ENCODE measurements around the gene AKIP1.
"Not testable (repeated sequence)": the region's sequence is repeated elsewhere in the genome, so short reads cannot be mapped to it uniquely, and the experiment has no call there.

The AKIP1 gene, protein sequence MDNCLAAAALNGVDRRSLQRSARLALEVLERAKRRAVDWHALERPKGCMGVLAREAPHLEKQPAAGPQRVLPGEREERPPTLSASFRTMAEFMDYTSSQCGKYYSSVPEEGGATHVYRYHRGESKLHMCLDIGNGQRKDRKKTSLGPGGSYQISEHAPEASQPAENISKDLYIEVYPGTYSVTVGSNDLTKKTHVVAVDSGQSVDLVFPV

DNA sequence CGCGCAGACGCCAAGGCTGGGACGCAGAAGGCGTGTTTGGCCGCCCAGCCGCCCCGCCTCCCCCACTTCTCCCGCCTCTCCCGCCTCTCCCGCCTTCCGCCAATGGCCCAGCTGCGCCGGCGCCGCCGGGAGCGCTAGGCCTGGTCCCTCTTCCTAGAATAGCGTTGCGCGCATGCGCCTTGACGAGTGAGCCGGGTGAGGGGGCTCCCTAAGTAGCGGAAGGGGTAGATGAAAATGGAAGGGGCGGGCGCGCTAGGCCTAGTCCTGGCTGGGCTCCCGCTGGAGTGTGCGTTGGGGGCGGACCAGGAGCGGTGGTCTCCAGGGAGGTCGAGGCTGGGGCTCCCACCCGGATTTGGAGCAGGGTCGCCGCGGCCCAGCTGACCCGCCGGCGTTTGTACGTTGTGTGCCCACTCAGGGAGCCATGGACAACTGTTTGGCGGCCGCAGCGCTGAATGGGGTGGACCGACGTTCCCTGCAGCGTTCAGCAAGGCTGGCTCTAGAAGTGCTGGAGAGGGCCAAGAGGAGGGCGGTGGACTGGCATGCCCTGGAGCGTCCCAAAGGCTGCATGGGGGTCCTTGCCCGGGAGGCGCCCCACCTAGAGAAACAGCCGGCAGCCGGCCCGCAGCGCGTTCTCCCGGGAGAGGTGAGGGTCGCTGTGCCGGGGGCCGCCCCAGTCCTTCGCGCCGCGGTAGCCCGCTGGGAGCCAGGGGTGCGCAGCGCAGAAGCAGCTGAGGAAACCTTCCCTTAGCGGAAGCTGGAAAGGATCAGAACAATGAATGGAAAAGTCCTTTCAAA lies at the start of gene AKIP1:
Gene AKIP1 (plus strand): TSS at position 161 of the 795 bp plus-strand sequence. CDS start 261 bp downstream, at position 422.
- DNase-seq: peak; percentile 47

DNA sequence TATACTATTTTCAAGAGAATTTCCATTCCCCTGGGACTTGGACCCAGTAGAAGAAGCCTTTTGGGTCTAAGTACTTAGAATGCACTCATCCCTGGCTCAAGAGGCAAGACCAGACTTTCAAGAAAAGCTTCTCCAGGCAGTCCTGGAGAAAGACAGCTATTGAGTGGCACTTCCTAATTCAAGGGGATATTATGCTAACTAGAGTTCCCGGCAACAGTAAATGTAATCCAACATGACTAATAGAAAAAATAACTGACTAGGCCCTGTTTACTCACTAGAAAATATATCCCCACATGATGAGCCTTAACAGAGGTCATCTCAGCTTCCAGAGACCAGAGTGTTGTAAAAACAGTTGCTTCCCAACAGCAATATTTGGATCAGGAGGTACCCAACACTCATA lies 47.2 kb upstream of the AKIP1 start:
- DNase-seq: no peak

DNA sequence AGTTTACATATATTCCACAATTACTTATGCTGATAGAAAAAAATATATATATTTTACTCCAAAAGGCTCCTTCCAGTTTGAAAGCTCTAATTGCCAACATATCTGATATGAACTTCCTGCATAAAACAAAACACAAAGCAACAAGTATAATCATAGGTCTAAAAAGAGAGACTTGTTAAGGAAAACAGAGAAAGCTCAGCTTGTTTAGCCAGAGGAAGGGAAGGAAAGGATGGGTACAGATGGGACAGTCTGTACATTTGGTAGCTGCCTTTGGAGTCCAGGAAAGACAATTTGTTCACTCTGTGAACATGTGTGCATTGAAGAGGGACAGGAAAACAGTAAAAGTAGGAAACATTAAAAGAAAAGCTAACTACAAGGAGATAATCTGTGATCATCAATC lies 45.7 kb upstream of the AKIP1 start:
- DNase-seq: no peak

DNA sequence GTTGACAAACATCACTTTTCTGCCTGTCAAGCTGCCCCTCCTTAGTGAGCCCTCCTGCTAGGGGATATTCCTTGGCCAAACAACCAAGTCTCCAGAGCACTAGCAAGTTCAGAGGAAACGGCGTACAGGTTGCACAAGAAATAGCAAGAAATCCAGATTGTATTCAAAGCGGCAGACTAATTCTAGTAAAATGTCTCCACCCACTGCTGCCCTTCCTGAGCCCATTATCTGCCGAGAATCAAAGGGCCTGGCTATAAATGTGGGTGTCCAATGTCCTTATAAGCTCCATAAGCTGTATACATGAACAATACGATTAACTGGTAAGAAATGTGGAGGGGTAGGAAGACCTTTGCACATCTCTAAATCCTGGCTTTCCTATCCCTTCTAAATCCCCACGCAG lies 44.0 kb upstream of the AKIP1 start:
- no peak for DNase-seq

DNA sequence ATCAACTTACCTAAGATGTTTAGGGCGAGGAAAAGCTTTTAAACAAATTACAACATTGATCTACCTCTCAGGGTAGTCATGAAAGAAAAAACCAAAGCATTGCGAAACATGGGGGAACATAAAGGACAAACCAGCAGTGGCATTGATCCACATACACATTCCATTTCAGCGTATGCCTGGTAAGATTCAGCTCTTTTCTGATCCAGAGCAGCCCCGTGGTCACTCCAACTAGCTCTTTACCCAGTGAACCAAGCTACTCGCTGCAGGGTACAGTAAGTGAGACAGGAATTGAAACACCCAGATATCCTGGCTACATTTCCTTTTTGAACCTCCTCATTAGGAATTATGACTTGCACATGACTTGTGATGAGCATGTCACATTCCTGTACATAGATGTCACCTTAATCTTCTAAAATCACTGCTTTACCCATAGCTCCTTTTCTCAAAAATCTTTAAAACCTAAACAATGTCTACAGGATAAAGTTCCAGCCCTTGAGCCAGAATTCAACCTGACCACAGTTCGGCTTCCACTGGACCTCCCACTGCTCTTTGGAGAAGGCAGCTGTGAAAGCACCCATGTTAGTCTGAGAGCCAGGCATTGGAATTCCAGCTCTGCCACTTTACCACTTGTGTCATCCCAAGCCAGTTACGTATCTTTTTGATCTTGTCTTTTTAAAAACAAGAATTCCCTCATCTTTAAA lies 42.9 kb upstream of the AKIP1 start:
- no peak for DNase-seq

DNA sequence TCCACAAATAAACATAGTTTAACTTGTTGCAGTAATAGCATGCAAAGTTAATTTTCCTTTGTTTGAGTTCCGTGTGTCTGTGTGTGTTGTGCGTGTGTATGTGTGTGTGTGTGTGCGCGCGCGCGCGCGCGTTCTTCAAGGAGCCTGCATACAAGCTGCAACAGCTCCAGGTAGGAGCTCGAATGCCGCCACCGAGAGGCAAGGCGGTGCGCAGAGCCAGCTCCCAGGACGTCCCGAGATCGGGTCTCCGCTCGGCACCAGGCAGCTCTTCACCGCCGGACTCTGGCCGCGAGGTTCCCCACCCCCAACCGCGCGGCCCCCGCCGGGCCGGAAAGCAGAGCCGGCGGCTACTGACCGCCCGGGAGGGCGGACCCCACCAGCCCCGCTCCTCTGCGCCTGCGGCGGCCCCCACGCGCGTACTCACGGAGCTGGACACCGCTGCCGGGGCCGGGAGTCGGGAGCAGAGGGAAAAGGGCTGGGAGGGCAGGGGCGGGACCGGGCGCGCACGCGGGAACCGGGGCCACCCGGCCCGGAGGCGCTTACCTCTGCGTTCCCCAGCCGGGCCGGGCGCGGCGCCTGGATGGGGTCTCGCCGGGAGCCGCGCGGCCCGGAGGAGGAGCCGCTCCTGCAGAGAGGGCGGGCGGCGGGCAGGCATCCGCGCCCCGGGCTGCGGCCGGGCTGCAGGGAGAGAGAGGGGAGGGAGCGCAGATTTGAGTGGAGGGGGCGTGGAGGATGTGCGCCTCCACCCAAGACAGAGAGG lies 40.4 kb upstream of the AKIP1 start:
- no peak for DNase-seq

DNA sequence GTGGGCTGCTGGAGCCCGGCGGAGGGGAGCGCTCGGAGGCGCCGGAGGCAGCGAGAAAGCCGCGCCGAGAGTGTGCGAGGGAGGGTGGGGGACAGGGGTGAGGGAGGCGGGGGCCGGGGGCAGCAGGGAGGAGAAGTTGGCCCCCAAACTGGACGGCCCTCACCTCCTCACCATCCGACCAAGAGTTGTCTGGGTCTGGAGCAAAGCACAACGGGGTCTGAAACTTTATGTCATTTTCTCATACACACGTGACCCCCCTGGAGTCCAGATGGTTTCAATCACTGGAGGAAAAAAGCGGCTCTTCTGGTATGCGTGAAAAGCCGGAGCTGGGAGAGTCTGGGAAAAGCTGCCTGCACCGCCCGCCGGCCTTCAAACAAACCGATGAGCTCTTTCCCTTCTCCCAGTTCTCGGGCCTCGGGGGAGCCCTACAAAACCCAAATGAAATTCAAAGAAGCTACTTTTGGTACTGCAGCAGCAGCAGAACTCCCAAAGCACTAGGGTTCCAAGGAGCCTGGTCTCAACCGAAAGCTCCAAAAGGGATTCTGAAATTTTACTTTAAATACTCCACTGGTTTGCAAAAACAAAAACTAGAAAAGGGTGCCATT lies 39.7 kb upstream of the AKIP1 start:
- DNase-seq: no peak

DNA sequence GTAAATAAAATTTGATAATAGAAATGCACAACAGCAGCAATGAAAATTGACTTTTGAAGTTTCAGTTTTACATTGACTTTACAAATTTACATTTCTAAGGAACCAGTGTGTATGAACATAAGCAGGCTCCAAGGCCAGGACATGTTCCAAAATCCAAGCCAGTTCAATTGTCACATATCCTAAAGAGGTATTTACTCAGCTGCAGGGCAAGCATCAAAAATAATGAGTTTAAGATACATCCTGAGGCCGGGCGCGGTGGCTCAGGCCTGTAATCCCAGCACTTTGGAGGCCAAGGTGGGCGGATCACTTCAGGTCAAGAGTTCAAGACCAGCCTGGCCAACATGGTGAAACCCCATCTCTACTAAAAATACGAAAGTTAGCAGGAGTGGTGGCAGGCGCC lies 39.0 kb upstream of the AKIP1 start:
- DNase-seq: no peak

DNA sequence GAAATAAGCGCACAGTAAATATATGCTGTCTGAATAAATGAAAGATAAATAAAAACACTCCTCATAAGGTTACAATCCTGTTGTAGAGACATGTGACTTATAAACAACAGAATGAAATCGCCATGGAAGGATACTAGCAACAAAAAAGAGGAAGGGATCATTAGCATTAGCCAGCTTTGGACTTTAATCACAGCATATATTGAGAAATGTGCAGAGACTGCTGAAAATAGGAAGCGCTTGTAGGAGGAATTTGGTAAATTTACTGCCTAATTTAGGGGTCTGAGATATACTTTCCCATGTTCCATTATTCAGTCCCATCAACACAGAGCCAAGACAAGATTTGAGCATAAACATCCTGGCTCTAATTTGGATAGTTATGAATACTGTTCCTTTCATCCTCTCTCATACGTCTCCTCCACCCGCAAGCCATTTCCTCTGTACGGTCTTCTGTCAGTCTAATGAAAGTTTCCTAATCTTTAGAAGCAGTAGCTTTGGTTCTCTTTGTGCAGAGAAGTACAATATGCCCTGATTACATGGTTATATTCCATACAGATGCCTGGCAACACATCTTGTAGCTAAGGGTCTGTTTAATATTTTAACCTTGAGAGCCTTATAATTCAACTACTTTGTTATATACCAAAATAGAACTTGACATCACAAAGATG lies 37.1 kb upstream of the AKIP1 start:
- no peak for DNase-seq

DNA sequence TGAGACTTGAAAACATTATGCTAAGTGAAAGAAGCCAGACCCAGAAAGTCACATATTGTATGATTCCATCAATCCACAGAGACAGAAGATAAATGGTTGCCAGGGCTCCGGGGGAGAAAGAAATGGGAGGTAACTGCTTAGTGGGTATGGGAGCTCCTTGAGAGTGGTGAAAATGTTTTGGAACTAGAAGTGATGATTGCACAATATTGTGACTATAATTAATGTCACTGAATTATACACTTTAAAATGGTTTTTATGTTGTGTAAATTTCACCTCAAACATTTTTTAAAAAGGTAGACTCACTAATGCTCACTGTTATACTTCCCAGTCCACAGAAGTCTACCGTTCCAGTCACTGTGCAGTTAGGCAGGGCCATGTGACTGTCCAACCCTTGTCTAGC lies 32.2 kb upstream of the AKIP1 start:
- no peak for DNase-seq

DNA sequence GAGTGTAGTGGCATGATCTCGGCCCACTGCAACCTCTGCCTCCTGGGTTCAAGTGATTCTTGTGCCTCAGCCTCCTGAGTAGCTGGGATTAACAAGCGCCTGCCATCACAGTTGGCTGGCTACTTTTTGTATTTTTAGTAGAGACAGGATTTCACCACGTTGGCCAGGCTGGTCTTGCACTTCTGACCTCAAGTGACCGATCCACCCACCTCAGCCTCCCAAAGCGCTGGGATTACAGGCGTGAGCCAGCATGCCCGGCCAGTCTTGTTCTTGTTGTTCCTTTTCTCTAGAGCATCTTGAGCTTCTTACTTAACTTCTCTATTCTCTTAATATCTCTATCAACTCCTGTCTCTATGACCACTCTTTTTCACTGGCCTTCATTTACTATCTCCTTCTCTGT lies 29.4 kb upstream of the AKIP1 start:
- DNase-seq: not testable (repeated sequence)

DNA sequence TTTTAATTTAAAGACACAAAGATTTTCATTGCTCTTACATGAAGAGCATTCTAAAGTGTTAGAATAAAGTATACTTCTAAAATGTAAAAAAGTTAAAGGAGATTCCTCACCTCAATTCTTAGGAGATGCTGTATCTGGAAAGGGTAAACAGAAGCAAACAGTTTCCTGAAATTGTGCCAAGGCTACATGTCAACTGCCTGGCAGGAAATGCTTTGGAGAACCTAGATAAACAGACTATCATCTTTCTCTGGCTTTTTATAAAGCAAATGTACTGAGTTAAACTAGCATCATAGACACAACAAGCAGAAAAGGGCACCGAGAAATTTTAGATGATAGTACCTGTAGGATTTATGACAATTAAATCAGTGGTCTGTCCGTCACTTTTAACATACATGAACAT lies 24.7 kb upstream of the AKIP1 start:
- DNase-seq: no peak

DNA sequence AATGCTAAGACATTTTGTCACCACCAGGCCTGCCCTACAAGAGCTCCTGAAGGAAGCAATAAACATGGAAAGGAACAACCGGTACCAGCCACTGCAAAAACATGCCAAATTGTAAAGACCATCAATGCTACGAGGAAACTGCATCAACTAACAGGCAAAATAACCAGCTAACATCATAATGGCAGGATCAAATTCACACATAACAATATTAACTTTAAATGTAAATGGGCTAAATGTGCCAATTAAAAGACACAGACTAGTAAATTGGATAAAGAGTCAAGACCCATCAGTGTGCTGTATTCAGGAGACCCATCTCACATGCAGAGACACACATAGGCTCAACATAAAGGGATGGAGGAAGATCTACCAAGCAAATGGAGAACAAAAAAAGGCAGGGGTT lies 19.8 kb upstream of the AKIP1 start:
- not testable (repeated sequence) for DNase-seq

DNA sequence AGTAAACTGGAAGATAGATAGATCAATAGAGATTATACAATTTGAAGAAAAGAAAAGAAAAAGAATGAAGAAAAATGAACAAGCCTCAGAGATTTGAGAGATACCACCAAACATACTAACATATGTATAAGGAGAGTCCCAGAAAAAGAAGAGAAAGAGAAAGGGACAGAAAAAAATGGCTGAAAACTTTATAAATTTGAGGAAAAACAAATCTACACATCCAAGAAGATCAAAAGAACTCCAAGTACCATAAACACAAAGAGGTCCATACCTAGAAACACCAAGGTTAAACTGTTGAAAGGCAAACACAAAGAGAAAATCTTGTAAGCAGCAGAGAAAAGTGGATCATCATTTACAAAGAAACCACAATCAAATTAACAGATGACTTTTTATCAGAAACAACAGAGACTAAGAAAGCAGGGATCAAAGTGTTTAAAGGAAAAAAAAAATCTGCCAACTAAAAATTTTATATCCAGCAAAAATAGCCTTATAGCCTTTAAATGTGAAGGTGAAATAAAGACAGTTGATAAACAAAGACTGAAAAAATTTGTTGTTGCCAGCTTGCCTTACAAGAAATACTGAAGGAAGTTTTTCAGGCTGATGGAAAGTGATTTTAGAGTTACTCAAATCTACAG lies 11.8 kb upstream of the AKIP1 start:
- DNase-seq: no peak

DNA sequence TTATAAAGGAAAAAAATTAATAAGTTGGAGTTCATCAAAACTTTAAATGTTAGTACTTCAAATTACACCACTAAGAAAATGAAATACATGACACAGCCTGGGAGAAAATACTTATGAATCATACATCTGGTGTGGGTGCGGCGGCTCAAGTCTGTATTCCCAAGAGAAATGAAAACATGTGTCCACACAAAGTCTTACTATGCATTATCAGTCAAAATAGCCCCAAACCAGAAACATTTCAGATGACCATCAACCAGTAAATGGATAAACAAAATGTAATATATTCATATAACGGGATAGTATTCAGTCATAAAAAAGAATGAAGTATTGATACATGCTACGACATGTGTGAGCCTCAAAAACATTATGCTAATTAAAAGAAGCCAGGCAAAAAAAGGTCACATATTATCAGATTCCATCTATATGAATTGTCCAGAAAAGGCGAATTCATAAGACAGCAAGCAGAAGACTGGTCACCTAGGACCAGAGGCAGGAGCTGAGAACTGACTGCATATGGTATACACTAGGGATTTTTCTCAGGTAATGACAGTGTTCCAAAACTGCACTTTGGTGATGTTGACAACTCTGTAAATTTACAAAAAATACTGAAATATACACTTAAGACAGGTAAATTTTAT lies 5.3 kb upstream of the AKIP1 start:
- no peak for DNase-seq

DNA sequence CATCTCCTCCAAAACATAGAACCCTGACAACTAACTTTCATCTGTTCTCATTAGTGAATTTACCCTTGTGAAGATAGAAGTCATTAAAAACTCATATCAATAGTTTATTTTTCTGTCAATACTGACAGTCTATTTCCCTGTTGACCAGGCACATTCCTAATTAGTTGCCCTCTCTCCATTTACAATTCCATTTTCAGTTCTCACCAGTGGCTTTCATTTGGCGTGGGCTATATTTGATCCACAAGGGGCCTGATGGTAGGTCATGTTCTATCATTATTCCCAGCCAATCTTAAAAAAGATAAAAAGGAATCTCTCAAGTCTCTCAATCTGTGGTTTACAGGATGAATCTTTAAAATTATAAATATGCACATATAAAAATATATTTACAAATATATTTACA lies 3.9 kb upstream of the AKIP1 start:
- no peak for DNase-seq

DNA sequence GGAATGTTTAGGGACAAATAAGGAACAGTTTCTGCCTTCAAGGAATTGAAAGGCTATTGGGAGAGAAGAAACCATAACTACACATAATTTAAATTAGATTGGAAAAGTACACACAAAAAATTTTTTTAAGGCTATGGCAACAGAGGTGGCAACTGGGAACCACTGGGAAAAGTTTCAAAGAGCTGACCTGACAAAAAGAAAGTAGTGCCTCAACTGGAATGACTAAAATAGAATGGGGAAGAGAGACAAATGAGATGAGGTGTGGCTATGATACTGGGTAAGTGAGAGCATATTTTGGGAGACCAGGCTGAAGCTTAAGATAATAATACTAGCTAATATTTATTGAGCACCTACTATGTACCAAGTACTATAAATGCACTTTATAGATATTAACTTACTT lies 2.9 kb upstream of the AKIP1 start:
- no peak for DNase-seq

DNA sequence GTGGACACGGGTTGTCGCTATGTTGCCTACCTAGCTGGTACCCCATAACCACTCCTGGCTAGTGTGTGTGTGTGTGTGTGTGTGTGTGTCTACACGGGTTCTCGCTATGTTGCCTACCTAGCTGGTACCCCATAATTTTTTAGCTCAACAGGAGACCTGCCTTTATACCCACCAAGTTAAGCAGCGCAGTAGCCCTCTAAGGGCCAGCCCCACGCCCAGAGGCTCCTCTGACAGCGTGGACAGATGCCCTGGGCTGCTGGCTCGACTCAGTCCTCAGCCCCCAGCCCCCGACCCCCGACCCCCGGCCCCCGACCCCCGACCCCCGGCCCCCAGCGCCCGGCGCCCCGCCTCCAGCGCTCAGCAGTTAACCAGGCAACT lies 351 bp upstream of the AKIP1 start:
- DNase-seq: no peak

DNA sequence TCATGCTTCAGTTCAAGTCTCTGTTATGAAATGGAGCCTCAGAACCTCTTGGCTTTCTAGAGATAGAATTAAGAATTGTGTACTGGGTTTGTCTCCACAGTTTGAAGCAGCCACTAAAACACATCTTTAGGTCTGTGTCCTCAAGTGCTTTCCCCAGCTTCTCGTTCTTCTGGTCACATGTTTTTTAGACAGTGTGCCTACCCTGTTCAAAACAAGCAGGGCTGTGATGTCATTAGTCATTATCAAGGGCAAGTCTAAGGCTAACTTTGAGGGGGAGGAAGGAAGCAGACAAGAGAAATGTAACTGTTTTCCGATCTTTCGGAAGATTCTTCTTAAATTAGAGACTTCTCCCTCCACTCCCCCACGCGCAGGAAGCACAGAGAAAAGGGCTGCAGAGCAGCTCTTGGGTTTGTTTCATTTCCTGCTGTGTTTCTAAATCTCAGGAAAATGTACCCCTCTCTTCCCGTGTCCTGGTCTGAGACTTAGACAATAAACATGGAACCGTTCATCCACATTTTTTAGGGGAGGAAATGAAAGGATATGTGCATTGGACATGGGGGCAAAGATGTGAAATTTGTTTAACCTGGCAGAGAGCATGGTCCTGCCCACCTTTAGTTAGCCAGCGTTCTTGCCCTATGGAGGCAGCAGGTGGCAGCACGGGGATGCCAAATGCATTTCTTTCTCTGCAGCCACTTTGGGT lies 3.1 kb downstream of the AKIP1 start:
- no peak for DNase-seq

DNA sequence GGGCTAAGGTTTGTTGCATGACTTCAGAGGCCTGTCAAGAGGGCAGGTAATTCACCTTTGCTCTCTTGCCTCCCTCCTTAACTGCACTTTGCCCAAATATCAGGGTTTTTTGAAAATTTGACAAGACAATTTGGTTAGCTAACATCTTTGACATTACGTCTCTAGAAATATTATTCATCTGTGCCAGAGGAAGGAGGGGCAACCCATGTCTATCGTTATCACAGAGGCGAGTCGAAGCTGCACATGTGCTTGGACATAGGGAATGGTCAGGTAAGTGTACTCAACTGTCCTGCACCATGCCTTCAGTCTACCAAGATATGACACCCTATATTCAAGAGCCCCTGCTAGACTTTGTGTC lies 3.7 kb downstream of the AKIP1 start:
- no peak for DNase-seq
